Caco-2 (cell line): ENCODE data around the gene DENND1A. TPM values are rescaled to one million over a fixed set of nuclear protein-coding genes. Genes with fewer than 3 reads are reported as not detected.

Experiments used
- BruUV-seq: library from RNA; stranded (reverse); fragments of 400-500 nt; replicated peaks from 2 replicates; lab custom pipeline; 2021; lab: Mats Ljungman, UMichigan
- CTCF ChIA-PET: fragments of 300-600 bp; sonication (Branson Sonifier 250); formaldehyde crosslinking; loops from one replicate; lab custom pipeline; 2022; ENCODE audit warnings: antibody characterized with exemption; lab: Charles Lee
- POLR2A ChIA-PET: fragments of 300-600 bp; sonication (Branson Sonifier 250); formaldehyde crosslinking; loops from one replicate; lab custom pipeline; 2022; ENCODE audit warnings: antibody characterized with exemption; lab: Charles Lee
- DNase-seq, 2 experiments: peaks; one replicate each; pipeline versions ENCODE4 v3.0.0 to v3.0.0-alpha.2; 2020 to 2022
- H3K27me3 ChIP-seq: replicated peaks from 2 replicates; pipeline ENCODE4 v1.6.0; 2011; ENCODE audit warnings: low read length; ENCODE audit not compliant: control insufficient read depth, insufficient read depth
- H3K36me3 ChIP-seq: 2 replicates; pipeline ENCODE4 v1.5.1; 2011; ENCODE audit warnings: low read length; ENCODE audit not compliant: control insufficient read depth, insufficient read depth
- H3K4me1 ChIP-seq: fragments of 250-450 bp; sonication (Bioruptor Pico); 2 replicates; pipeline ENCODE4 v1.5.1; 2020; ENCODE audit warnings: mild to moderate bottlenecking
- H3K4me3 ChIP-seq: 2 replicates; pipeline ENCODE4 v1.5.1; 2011; ENCODE audit warnings: low read depth, mild to moderate bottlenecking, control low read depth, low read length
- H3K9me3 ChIP-seq: fragments of 250-450 bp; sonication (Bioruptor Pico); 2 replicates; pipeline ENCODE4 v1.5.1; 2020; ENCODE audit warnings: mild to moderate bottlenecking, moderate library complexity
- H3K27ac Mint-ChIP-seq: one replicate; pipeline ENCODE4 v1.8.0; 2022; ENCODE audit warnings: mixed read lengths; ENCODE audit not compliant: unreplicated experiment
- H3K27me3 Mint-ChIP-seq: one replicate; pipeline ENCODE4 v1.8.0; 2022; ENCODE audit warnings: mixed read lengths; ENCODE audit not compliant: insufficient read depth, unreplicated experiment
- H3K36me3 Mint-ChIP-seq: one replicate; pipeline ENCODE4 v1.8.0; 2022; ENCODE audit warnings: mild to moderate bottlenecking, mixed read lengths; ENCODE audit not compliant: insufficient read depth, unreplicated experiment
- H3K4me1 Mint-ChIP-seq: one replicate; pipeline ENCODE4 v1.8.0; 2022; ENCODE audit warnings: low read depth, mixed read lengths; ENCODE audit not compliant: unreplicated experiment
- H3K4me3 Mint-ChIP-seq: one replicate; pipeline ENCODE4 v1.8.0; 2022; ENCODE audit warnings: mild to moderate bottlenecking, moderate library complexity, mixed read lengths; ENCODE audit not compliant: unreplicated experiment
- H3K9me3 Mint-ChIP-seq: one replicate; pipeline ENCODE4 v1.8.0; 2022; ENCODE audit warnings: mixed read lengths; ENCODE audit not compliant: unreplicated experiment
- intact Hi-C: fragments of 100-400 bp; cut with micrococcal nuclease; formaldehyde crosslinking; loops from one replicate; pipeline ENCODE4 v1.10.0; 2022; ENCODE audit not compliant: unreplicated experiment
- total RNA-seq: library from RNA; stranded (reverse); gene quantifications from 2 replicates; pipeline ENCODE4 v1.2.3, GENCODE V29; 2022
- TF ChIP-seq, protein P1 (sequence below), 2 experiments: fragments of 200-600 bp in 1 of 2; IDR thresholded peaks; 1 replicate in 1 of 2; 2 replicates in 1 of 2; pipeline versions ENCODE4 v1.5.1 to v1.8.0; 2011 to 2022; ENCODE audit warnings: antibody characterized with exemption in 1 of 2, control low read depth in 1 of 2, inconsistent platforms in 1 of 2, low read depth in 1 of 2, low read length in 1 of 2, mild to moderate bottlenecking in 1 of 2, moderate library complexity in 1 of 2; ENCODE audit not compliant: insufficient read depth in 1 of 2, severe bottlenecking in 1 of 2, unreplicated experiment in 1 of 2

Gene DENND1A
- total RNA-seq, 1 experiment from 2014 or later: 41.6 TPM

DNA sequence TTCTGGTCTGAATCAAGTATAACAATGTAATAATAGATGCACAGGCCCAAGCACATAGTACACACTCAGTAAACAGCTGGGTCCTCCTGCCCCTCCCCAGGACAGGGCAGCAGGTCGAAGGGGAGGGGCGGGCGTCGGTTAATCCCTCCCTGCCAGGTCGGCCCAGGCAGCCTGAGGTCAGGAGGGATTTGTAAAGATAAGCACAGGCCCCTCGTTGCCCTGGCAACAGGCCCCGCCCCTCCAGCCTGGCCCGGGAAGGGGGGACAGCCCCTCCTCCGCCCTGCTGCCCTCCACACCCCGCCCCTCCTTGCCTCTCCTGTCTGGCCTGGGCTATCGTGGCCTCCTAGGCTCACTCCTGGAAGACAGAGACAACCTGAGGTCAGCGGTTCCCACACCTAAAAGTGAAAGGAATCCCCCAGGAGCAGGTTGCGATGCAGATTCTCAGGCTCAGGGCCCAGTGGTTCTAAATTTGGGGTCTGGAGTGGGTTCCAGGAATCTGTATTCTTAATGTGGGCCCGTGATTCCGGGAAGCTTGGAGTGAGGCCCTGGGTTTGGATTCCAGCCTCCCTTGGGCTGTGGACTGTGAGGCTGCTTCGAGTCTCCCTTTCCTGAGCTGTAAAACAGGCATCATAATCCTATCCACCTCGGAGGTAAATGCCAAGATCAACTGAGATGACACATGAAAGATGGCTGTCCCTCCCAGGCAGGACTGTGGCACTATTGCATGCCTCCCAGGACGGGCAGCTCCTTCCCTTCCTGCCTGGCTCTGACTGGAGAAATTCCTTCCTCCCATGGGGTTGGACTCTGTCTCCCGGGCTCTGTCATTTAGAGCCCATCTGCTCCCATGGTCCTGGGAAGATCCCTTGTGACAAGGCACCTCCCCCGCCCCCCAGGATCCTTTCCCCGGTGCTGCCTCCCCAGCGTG, 569.5 kb downstream of the DENND1A start:
- H3K4me1 ChIP-seq: peaks cover 33% of the 10 kb centered on the region
- Mint-ChIP-seq H3K27ac (peak overlapping the region; percentile 71), H3K27me3 (no peaks in the 10 kb centered on the region), H3K4me3 (no peak overlapping the region), H3K4me1 (peaks cover 15% of the 10 kb centered on the region), H3K9me3 (no peaks in the 10 kb centered on the region), H3K36me3 (peaks cover 5% of the 10 kb centered on the region)
- intact Hi-C loops: loop anchor here (1.0 kb wide), 1 partner anchor 15 kb away; no protein-coding TSS in a partner anchor
- CTCF ChIA-PET: interaction anchor here (0.7 to 3.1 kb wide), 6 partner anchors 10 to 27 kb away, joined by 3 to 12 read pairs (median 3); no protein-coding TSS in a partner anchor
- no peaks in the 10 kb centered on the region for H3K27me3 ChIP-seq
- DNase-seq: peak; percentile 98
- BruUV-seq: no TSS peak
- POLR2A ChIA-PET: no interaction called here
- no peak overlapping the region for H3K4me3 ChIP-seq
- no peaks in the 10 kb centered on the region for H3K36me3 ChIP-seq
- H3K9me3 ChIP-seq: no peaks in the 10 kb centered on the region
- TF ChIP-seq, protein P1, sequence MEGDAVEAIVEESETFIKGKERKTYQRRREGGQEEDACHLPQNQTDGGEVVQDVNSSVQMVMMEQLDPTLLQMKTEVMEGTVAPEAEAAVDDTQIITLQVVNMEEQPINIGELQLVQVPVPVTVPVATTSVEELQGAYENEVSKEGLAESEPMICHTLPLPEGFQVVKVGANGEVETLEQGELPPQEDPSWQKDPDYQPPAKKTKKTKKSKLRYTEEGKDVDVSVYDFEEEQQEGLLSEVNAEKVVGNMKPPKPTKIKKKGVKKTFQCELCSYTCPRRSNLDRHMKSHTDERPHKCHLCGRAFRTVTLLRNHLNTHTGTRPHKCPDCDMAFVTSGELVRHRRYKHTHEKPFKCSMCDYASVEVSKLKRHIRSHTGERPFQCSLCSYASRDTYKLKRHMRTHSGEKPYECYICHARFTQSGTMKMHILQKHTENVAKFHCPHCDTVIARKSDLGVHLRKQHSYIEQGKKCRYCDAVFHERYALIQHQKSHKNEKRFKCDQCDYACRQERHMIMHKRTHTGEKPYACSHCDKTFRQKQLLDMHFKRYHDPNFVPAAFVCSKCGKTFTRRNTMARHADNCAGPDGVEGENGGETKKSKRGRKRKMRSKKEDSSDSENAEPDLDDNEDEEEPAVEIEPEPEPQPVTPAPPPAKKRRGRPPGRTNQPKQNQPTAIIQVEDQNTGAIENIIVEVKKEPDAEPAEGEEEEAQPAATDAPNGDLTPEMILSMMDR (IDR thresholded peaks at IDR 0.05; ENCODE audit: insufficient read depth in 1 of 2, low read depth in 1 of 2, low read length in 1 of 2, severe bottlenecking in 1 of 2, unreplicated experiment in 1 of 2): no peak

DNA sequence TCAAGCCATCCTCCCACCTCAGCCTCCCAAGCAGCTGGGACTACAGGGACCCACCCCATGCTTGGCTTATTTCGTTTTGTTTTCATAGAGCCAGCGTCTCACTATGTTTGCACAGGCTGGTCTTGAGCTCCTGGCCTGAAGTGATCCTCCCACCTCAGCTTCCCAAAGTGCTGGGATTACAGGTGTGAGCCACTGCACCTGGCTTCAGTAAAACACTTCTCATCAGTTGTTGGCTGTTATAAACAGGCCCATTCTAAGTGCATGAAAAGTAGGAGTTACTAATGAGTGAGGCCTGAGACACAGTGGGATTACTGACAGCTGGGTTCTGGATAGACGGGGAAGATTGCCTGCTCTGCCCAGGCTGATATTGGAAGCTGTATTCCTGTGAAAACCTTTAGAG, 570.4 kb downstream of the DENND1A start:
- H3K9me3 ChIP-seq: no peaks in the 10 kb centered on the region
- peak overlapping the region; percentile 71 for H3K27ac Mint-ChIP-seq

DNA sequence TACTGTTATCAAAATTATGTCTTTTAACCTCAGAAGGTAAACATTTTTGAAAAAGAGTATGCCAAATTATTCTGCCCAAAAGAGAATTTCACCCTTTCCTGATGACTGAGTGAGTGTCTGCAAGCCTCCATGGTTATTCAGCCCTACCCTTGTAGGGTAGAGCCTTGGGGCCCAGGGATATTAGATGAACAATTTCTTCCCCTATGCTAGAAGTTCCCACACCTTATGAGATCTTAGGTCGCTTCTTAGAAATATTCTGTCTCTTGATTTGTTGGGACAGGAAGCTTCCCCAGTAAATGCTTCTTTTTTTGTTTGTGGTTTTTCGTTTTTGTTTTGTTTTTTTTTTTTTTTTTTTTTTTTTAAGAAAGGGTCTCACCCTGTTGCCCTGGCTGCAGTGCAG, 570.8 kb downstream of the DENND1A start:
- POLR2A ChIA-PET: no interaction called here
- Mint-ChIP-seq H3K9me3 (no peaks in the 10 kb centered on the region), H3K36me3 (peaks cover 5% of the 10 kb centered on the region), H3K27ac (peak overlapping the region; percentile 71), H3K27me3 (no peaks in the 10 kb centered on the region), H3K4me1 (peaks cover 20% of the 10 kb centered on the region), H3K4me3 (no peak overlapping the region)
- BruUV-seq: no TSS peak
- CTCF ChIA-PET: interaction anchor here (1.3 to 3.1 kb wide), 2 partner anchors 9 to 22 kb away, joined by 3 to 12 read pairs; no protein-coding TSS in a partner anchor
- no peaks in the 10 kb centered on the region for H3K27me3 ChIP-seq
- TF ChIP-seq, protein P1 (IDR thresholded peaks at IDR 0.05; ENCODE audit: insufficient read depth in 1 of 2, low read depth in 1 of 2, low read length in 1 of 2, severe bottlenecking in 1 of 2, unreplicated experiment in 1 of 2): no peak
- H3K4me3 ChIP-seq: no peak overlapping the region
- H3K4me1 ChIP-seq: peaks cover 33% of the 10 kb centered on the region
- DNase-seq: no peak
- intact Hi-C loops: no loop called here
- H3K36me3 ChIP-seq: no peaks in the 10 kb centered on the region
- no peaks in the 10 kb centered on the region for H3K9me3 ChIP-seq

More for the DNA sequence above, 570.4 kb downstream of the DENND1A start:
- no peaks in the 10 kb centered on the region for H3K9me3 Mint-ChIP-seq
- intact Hi-C loops: no loop called here
- TF ChIP-seq, protein P1 (IDR thresholded peaks at IDR 0.05; ENCODE audit: insufficient read depth in 1 of 2, low read depth in 1 of 2, low read length in 1 of 2, severe bottlenecking in 1 of 2, unreplicated experiment in 1 of 2): no peak
- no peak overlapping the region for H3K4me3 Mint-ChIP-seq
- H3K36me3 Mint-ChIP-seq: peaks cover 5% of the 10 kb centered on the region
- no TSS peak for BruUV-seq
- Histone ChIP-seq H3K4me1 (peaks cover 33% of the 10 kb centered on the region), H3K36me3 (no peaks in the 10 kb centered on the region), H3K27me3 (no peaks in the 10 kb centered on the region), H3K4me3 (no peak overlapping the region)
- POLR2A ChIA-PET: no interaction called here
- CTCF ChIA-PET: interaction anchor here (1.1 to 3.1 kb wide), 4 partner anchors 10 to 28 kb away, joined by 3 to 12 read pairs (median 3); no protein-coding TSS in a partner anchor
- DNase-seq: no peak
- H3K27me3 Mint-ChIP-seq: no peaks in the 10 kb centered on the region
- peaks cover 20% of the 10 kb centered on the region for H3K4me1 Mint-ChIP-seq
